PC-9 (cell line): ENCODE data around the gene SLC39A10.

Experiments
- CTCF ChIP-seq: fragments of 200-600 bp; sonication (generic); conservative IDR thresholded peaks from 2 replicates; pipeline ENCODE4 v1.6.1; 2017; ENCODE audit warnings: mixed run types, antibody characterized with exemption, mild to moderate bottlenecking, moderate library complexity
- EZH2 ChIP-seq: fragments of 200-600 bp; sonication (generic); IDR thresholded peaks from 2 replicates; pipeline ENCODE4 v1.8.0; 2017; ENCODE audit warnings: antibody characterized with exemption, low read depth

DNA sequence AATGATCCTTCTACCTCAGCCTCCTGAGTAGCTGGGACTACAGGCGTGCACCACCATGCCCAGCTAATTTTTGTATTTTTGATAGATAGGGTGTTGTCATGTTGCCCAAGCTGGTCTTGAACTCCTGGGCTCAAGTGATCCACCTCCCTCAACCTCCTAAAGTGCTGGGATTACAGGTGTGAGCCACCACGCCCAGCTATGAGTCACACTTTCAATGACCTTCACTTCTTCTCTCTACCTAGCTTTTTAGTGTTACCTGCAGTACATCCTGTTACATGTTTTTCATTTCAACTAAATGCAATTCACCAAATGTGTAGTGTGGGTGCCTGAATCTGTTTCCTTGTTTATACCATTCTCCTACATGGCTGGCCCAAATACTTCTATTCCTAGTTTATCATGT is 64.0 kb downstream of the SLC39A10 start:
- TF ChIP-seq CTCF (no peak), EZH2 (no peak)
